HL-60 (cell line): Measurements from ENCODE around the gene NLRP13.

Experiments
- DNase-seq, 2 experiments: peaks; one replicate each; pipeline ENCODE4 v3.0.0-alpha.2; 2010 to 2020; ENCODE audit warnings: low read depth in 1 of 2, low spot score in 1 of 2
- H3K27ac ChIP-seq: fragments of 250-450 bp; sonication (Bioruptor Pico); replicated peaks from 2 replicates; pipeline ENCODE4 v1.5.1; 2020; ENCODE audit warnings: mild to moderate bottlenecking, moderate library complexity
- H3K27me3 ChIP-seq: fragments of 250-450 bp; sonication (Bioruptor Pico); 2 replicates; pipeline ENCODE4 v1.5.1; 2021; ENCODE audit warnings: mild to moderate bottlenecking, moderate library complexity; ENCODE audit not compliant: insufficient read depth, poor library complexity, severe bottlenecking
- H3K4me3 ChIP-seq: replicated peaks from 2 replicates; pipeline ENCODE4 v1.5.1; 2011; ENCODE audit warnings: mild to moderate bottlenecking, control low read depth, low read length; ENCODE audit not compliant: insufficient read depth
- CTCF ChIP-seq: IDR thresholded peaks from one replicate; pipeline ENCODE4 v1.5.1; 2011; ENCODE audit warnings: low read length, control low read depth, inconsistent platforms; ENCODE audit not compliant: insufficient read depth
- GABPA ChIP-seq: IDR thresholded peaks from 2 replicates; pipeline ENCODE4 v1.6.1; 2012; ENCODE audit warnings: low read depth
- POLR2AphosphoS5 ChIP-seq: IDR thresholded peaks from 2 replicates; pipeline ENCODE4 v1.6.1; 2012; ENCODE audit warnings: low read depth
- REST ChIP-seq: IDR thresholded peaks from 2 replicates; pipeline ENCODE4 v1.6.1; 2012; ENCODE audit warnings: low read depth; ENCODE audit not compliant: insufficient replicate concordance
- SPI1 ChIP-seq: IDR thresholded peaks from 2 replicates; pipeline ENCODE4 v1.6.1; 2012; ENCODE audit warnings: low read depth, mild to moderate bottlenecking, borderline replicate concordance

Gene NLRP13

GRCh38 chr19:55901369-55902079 lies 30.6 kb downstream of the NLRP13 start:
- DNase-seq, result no peak
- TF ChIP-seq POLR2AphosphoS5 (no peak), SPI1 (no peak), GABPA (no peak), REST (no peak), CTCF (no peak)
- no peak overlapping the region for H3K27ac ChIP-seq
- H3K27me3 ChIP-seq, result no peaks in the 10 kb centered on the region
- H3K4me3 ChIP-seq, result no peak overlapping the region

GRCh38 chr19:55898911-55899310 lies 33.2 kb downstream of the NLRP13 start:
- H3K4me3 ChIP-seq, result no peak overlapping the region
- H3K27ac ChIP-seq, result no peak overlapping the region
- TF ChIP-seq CTCF (no peak), SPI1 (no peak)
- DNase-seq, result no peak
- H3K27me3 ChIP-seq, result no peaks in the 10 kb centered on the region

- no peak for DNase-seq
- TF ChIP-seq REST, result no peak
- Histone ChIP-seq H3K4me3 (no peak overlapping the region), H3K27ac (no peak overlapping the region), H3K27me3 (no peaks in the 10 kb centered on the region)
Observed at GRCh38 chr19:55882626-55883025, 49.5 kb downstream of the NLRP13 start.

- H3K27ac ChIP-seq, result no peak overlapping the region
- H3K4me3 ChIP-seq, result no peak overlapping the region
- DNase-seq, result no peak
- no peaks in the 10 kb centered on the region for H3K27me3 ChIP-seq
- TF ChIP-seq REST, result no peak
- TF ChIP-seq GABPA, result no peak
- TF ChIP-seq SPI1, result no peak
Observed at GRCh38 chr19:55877211-55877610, 54.9 kb downstream of the NLRP13 start.
